Erythroblast (primary cell): Measurements from ENCODE around the gene LYPLAL1.
"Not testable (repeated sequence)": the region's sequence is repeated elsewhere in the genome, so short reads cannot be mapped to it uniquely, and the experiment has no call there.

Experiments
- DNase-seq, 2 experiments: peaks; one replicate each; lab custom pipeline; 2025; lab: John Stamatoyannopoulos, UW
- GATA1 ChIP-seq: IDR thresholded peaks from 2 replicates; pipeline ENCODE4 v1.6.1; 2011; ENCODE audit warnings: low read depth, mild to moderate bottlenecking, control low read depth, low read length, moderate library complexity
- POLR2A ChIP-seq: IDR thresholded peaks from 2 replicates; pipeline ENCODE4 v1.6.1; 2011; ENCODE audit warnings: mild to moderate bottlenecking, low read length

Gene LYPLAL1

DNA sequence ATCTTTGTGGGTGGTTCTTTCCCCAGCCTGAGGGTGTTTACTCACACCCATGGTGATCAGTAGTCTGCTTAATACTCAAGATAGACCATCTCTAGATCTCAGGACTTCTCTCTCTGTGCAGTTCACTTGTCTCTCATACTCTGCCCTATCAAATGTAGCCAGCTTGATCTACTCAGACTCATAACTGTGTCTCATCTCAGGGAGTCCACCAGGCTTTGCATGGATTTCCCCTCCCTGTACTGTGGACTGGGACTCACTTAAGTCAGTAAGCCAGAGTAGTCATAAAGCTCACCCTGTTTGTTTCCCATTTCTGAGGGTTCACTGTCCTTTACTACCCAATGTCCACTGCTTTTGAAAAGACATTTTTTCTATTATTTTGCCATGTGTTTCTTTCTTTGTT is 41.8 kb downstream of the LYPLAL1 start:
- no peak for TF ChIP-seq GATA1
- no peak for TF ChIP-seq POLR2A
- no peak for DNase-seq

DNA sequence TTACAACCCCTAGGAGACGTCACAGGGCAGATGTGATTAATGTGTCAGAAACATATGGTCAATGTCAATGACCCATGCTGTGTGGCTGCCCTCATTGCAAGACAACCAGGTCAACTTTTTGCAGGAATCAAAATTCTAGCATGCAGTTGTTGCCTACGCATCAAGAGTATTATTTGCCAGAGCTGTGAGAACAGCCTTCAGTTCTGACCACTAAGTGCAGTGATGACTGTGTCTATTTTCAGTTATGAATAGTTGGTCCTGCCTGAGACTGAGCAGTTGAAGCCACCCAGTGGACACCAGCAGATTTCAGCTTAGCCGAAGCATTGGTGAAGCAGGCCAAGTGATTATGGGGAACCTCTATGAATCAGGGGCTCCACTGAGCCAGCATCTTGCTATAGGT is 47.3 kb downstream of the LYPLAL1 start:
- TF ChIP-seq GATA1: no peak
- DNase-seq: no peak

DNA sequence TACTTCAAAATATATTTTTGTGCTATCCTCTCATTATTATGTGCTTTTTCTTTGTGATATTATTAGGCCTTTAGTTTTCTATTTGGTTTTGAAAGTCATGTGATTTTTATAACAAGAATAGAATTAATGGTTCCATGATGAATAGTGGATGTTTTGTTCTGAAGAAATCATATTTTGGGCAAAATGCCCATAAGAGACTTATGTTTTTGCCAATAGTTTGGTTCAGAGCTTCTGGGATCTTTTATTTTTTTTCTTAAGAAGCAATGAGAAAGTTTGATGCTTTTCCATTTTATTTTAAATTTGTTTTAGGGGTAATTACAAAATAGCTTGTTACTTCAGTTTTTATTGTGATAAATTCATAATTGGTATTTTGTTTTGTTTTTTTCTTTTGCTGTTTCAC is 49.8 kb downstream of the LYPLAL1 start:
- no peak for TF ChIP-seq POLR2A
- no peak for TF ChIP-seq GATA1
- DNase-seq: no peak

DNA sequence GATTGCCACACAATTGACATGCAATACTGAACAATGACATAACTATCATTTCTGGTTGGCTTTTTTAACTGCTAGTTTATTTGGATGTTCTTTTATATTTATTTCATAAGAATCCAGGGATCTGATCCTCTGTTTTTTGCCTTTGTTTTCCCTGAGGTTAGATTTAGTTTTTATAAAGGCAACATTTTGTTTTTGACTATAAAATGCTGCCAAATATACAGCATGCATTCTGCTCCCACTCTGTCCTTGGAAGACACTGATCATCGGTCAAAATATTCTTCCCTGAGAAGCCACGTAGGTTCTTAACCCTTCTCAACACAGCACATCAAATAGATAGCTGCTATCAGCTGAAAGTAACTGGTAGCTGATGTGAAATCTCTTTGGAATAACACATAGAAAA is 52.5 kb downstream of the LYPLAL1 start:
- TF ChIP-seq POLR2A (no peak), GATA1 (no peak)
- DNase-seq: no peak

DNA sequence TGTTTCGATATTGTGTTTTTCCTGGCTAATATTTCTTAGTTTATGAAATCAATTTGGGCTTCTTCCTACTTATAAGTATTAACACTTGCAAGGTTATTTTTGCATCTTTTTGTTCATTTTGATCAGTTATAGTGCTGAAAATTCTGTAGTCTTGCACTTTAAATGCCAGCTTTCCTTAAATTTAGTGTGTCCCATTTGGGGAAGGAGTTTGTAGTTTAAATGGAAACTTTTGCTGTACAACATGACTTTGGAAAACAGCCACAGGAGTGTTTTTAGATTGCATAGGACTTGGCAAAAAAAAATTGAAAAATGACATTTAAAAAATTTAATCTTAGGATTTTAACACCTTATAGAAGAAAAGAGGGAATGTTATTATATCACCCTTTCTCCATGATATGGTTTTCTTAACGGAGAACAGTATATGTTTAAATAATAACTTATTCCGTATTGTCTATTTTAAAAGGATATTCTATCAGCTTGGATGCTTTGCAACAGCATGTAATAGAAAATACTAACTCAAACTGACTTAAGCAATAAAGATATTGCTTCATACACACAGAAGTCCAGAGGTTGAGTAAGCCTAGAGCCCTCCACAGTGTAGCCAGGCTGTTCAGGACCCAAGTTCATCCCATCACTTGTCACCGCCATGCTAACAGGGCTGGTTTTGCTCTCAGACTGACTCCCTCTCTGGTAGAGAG is 53.8 kb downstream of the LYPLAL1 start:
- DNase-seq: no peak
- TF ChIP-seq POLR2A (no peak), GATA1 (no peak)

DNA sequence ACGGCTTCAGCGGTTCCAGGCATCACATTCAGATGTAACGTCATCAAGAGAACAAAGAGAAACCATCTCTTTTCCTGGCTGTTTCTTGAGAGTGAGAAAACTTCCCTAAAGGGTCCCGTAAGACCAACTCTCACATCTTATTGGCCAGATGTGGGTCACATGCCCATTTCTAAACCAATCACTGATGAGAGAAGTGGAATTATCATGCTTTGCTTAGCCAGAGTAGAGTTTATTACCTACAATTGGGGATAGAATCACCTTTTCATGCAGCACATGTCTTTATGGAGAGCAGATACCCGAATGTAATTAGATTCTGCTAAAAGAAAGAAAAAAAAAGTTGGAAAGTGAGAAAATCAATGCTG is 54.4 kb downstream of the LYPLAL1 start:
- TF ChIP-seq GATA1 (no peak), POLR2A (no peak)
- no peak for DNase-seq

DNA sequence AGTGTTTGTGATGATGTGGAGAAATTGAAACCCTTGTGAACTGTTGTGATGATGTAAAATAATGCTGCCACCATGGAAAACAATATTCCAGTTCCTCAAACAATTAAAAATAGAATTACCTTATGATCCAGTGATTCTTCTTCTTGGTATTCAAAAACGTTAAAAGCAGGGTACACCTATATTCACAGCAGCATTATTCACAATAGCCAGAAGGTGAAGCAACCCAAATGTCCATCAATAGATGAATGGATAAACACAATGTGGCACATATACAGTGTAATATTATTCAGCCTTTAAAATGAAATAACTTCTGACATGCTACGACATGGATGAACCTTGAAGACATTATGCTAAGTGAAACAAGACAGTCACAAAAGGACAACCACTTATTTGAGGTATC is 59.2 kb downstream of the LYPLAL1 start:
- DNase-seq: no peak
- TF ChIP-seq POLR2A: no peak
- no peak for TF ChIP-seq GATA1

DNA sequence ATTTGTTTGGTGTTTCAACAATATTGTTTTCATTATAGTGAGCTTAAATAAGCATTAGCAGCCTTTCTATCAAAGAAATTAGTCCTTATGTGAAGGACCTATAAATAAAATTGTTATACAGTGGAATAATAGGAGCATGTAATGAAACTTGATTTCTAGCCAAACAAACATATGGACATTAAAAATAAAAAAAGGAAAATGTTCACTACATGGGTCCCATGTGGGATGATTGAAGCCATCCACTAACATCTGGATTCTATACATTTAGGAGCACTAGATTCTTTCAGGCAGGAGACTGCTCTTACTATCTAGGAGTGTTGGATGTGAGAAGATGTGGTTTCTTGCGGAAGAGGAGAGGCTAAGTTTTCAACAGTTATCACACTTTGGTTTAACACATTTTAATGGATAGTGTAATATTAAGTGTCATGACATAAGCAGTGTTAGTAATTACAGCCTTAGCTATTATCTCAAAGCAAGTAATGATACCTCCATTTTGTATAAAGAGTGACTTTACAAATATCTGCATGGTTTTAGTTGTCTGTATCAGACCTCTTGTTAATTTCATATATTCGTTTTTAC is 62.3 kb downstream of the LYPLAL1 start:
- no peak for DNase-seq
- TF ChIP-seq GATA1 (no peak), POLR2A (no peak)

DNA sequence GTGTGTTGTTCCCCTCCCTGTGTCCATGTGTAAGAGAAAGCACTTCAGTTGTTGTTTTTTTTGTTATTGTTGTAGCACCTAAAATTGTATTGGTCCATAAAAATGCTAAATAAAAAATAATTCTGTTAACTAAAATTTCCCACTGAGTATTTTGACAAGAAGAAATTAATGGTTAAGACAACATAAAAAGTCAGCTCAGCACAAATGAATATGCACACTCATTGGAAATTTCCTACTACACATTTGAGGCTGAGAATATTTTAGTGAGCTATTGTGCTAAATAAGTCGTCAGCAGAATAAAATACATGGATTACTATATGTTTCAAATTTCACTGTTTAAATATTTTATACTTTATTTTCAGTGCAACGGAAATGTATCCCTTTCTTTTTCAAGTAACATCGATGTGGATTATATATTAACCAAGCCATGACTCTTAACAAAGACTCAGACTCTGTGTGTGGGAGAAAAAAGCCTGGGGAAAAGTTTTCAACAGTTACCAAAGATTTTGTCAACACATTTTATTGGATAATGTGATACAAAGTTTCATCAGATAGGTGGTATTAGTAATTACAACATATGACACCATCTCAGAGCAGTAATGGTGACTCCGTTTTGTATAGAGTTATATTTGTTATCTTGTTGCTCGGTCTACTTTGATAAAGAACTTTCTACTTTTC is 63.4 kb downstream of the LYPLAL1 start:
- DNase-seq: no peak
- no peak for TF ChIP-seq POLR2A
- no peak for TF ChIP-seq GATA1

GRCh38 chr1:219239518-219239917 is 65.8 kb downstream of the LYPLAL1 start:
- TF ChIP-seq GATA1 (no peak), POLR2A (no peak)
- no peak for DNase-seq

DNA sequence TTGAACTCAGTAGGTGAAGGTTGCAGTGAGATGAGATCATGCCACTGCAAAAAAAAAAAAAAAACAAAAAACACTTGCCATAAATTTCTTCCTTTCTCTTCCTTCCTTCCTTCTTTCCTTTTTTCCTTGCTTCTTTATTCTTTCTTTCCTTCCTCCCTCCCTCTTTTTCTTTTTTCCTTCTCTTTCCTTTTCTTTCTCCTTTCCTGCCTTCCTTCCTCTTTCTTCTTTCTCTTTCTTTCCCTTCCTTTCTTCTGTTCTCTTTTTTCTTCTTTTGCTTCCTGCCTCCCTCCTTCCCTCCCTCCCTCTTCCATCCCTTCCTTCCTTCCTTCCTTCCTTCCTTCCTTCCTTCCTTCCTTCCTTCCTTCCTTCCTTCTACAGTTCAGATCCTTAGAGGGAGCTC is 71.2 kb downstream of the LYPLAL1 start:
- no peak for DNase-seq
- TF ChIP-seq POLR2A: no peak
- no peak for TF ChIP-seq GATA1

- TF ChIP-seq GATA1: no peak
- TF ChIP-seq POLR2A: no peak
- DNase-seq: no peak
Measured at GRCh38 chr1:219247441-219247840, 73.8 kb downstream of the LYPLAL1 start.

GRCh38 chr1:219250468-219250867 is 76.8 kb downstream of the LYPLAL1 start:
- not testable (repeated sequence) for DNase-seq

DNA sequence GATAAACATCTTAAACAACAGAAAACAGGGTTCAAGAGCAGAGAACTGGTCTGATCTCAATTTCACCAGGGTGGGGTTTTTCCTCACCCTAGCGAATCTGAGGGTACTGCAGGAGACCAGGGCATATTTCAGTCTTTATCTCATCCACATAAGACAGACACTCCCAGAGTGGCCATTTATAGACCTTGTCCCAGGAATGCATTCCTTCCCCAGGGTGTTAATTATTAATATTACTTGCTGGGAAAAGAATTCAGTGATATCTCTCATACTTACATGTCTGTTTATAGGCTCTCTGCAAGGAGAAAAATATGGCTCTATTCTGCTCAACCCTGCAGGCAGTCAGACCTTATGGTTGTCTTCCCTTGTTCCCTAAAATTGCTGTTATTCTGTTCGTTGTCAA is 84.1 kb downstream of the LYPLAL1 start:
- TF ChIP-seq POLR2A (no peak), GATA1 (no peak)
- DNase-seq: no peak

- no peak for DNase-seq
- TF ChIP-seq GATA1: no peak
- TF ChIP-seq POLR2A: no peak
Measured at GRCh38 chr1:219261454-219261853, 87.8 kb downstream of the LYPLAL1 start.
